Fibroblast of pulmonary artery (primary cell): ENCODE results near the gene PAFAH2.

Source experiments
- DNase-seq: peaks from one replicate; pipeline ENCODE4 v3.0.0-alpha.2; 2010; ENCODE audit warnings: low read depth
- H3K4me3 ChIP-seq: replicated peaks from 2 replicates; pipeline ENCODE4 v1.5.1; 2011; ENCODE audit warnings: low read depth, mild to moderate bottlenecking, control low read depth, low read length, moderate library complexity
- TF ChIP-seq, protein P1 (sequence below): IDR thresholded peaks from 2 replicates; pipeline ENCODE4 v1.5.1; 2011; ENCODE audit warnings: mild to moderate bottlenecking, control low read depth, low read length, inconsistent platforms; ENCODE audit errors: missing control alignments

PAFAH2 gene

DNA sequence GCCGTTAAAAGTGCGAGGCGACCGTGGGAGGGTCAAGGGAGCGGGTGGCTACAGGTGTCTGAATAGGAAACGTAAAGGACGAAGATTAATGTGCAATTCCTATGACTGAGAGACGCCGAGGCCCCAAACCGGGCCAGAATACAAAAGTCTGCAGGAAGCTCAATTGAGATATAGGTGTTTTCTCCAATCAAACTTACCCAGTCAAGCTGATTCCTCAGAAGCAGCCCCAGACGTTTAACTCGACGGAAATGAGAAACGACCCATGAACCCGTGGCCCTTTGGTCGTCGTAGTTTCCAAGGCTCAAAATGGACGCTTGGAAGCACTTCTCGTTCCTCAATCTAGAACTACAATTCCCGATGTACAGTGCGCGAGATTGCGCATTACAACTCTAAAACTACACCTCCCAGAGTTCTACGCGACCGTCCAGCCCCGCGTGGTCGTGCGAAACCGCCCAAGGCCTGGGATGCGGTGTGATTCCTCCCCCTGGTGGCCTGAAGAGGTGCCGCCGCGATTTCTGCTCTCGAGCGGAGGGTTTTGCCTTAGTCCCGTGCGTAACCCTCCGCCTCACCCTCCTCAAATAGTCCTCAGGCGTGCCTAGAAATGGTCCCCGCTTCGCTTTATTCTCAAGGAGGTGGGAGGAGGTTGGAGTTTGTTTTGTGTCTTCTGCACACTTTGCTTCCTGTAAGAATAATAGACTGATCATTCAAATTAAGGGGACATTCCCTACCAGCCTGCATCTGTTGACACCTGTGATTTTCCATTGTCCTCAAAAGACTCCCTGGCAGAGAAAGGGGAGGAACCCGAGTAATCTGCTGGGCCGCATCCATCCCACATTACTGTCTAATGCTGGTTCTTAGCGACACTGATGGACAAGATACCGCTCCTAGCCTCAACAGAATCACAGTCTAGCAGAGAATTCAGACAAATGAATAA is at the start of gene PAFAH2:
Gene PAFAH2 (minus strand): TSS at position 236 of the 934 bp plus-strand sequence. CDS start 7,247 bp downstream, outside the sequence.
- DNase-seq, result peak; percentile 100
- H3K4me3 ChIP-seq, result peak within 1 kb of the TSS; percentile 61
- TF ChIP-seq, protein P1, sequence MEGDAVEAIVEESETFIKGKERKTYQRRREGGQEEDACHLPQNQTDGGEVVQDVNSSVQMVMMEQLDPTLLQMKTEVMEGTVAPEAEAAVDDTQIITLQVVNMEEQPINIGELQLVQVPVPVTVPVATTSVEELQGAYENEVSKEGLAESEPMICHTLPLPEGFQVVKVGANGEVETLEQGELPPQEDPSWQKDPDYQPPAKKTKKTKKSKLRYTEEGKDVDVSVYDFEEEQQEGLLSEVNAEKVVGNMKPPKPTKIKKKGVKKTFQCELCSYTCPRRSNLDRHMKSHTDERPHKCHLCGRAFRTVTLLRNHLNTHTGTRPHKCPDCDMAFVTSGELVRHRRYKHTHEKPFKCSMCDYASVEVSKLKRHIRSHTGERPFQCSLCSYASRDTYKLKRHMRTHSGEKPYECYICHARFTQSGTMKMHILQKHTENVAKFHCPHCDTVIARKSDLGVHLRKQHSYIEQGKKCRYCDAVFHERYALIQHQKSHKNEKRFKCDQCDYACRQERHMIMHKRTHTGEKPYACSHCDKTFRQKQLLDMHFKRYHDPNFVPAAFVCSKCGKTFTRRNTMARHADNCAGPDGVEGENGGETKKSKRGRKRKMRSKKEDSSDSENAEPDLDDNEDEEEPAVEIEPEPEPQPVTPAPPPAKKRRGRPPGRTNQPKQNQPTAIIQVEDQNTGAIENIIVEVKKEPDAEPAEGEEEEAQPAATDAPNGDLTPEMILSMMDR, result peak; percentile 92

DNA sequence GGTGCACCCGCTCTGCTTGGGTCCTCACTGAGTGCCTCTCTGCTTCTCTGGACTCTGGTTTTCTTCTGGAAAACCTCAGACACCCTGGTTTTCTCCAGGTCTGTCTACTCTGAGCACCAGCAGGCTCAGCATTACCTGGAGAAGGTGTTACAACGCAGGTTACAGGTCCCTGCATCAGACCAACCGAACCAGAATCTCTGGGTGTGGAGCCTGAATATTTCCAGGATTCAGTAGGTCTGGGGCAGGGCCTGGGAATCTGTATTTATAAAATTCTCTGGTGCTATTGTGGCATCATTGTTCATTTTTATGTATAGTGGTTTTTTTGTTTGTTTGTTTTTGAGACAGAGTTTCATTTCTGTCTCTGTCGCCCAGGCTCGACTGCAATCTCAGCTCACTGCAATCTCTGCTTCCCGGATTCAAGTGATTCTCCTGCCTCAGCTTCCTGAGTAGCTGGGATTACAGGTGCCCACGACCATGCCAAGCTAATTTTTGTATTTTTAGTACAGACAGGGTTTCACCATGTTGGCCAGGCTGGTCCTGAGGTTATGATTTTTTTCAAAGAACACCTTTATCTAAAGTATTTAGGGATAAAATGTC is 49.5 kb upstream of the PAFAH2 start:
- TF ChIP-seq, protein P1, result no peak
- no peak overlapping the region for H3K4me3 ChIP-seq
- no peak for DNase-seq

DNA sequence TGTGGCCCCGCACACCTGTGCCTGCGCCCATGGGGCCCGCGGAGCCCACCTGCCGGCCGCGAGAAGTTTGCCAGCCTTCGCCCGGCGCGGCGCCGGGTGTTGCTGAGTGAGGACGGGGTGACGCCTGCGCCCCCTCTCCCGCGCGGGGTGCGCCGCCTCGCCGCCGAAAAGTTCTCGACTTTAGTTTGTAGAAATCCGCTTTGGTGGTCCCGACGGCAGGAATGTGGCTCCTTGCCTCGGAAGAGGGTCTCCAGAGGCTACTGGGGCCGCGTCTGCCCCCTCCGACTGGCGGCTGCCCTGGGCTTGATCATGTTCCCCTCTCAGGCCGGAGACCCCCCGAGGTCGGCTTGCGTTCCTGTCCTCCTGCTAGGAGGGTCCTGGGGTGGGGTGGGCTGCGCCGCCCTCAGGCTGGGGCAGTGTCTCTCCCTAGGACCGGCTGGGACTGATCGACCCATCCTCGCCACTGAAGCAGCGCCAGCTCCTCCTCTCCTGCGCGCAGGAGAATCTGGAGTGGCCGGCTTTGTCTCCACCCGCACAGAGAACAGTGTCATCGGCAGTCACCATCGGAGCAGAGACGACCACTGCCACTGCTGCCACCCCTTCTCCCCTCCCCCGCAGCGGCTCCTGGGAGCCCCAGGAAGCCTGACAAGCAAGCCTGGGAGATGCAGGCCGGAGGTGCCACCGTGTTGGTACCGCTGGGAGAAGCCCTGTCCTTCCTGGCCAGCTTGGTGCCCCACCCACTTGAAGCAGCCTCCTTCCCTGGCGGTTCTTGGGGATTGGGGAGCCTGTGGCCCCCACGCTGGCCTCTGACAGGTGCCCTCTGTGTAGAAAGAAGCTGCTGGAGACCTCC is 48.6 kb upstream of the PAFAH2 start:
- no peak overlapping the region for H3K4me3 ChIP-seq
- TF ChIP-seq, protein P1, result no peak
- DNase-seq, result no peak

DNA sequence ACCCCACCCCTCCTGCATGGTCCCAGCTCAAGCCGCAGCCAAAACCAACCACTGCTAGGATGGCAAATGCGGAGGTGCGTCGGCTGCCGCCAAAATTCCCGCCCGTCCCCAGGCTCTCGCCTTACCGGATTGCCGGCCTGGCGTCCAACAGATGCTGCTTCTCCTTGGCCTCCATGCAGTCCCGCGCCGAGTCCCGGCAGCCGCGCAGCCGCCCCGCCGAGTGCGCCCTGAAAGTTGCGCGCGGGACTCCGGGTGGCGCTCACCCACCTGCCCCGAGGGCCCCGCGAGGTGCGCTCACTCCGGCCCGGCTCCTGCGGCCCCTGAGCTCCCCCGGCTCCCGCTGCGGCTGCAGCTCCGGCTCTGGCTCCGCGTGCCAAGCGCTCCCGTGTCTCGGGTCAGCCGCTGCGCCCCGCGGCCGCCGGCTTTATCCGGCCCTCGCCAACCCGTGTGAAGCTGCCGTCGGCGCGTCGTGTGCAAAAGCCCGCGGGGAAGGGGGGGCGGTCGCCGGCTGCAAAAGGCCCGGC is 47.9 kb upstream of the PAFAH2 start, which contains the start of gene SLC30A2:
Gene SLC30A2 (minus strand): TSS at position 397 of the 524 bp plus-strand sequence. CDS start 222 bp downstream, at position 175.
- TF ChIP-seq, protein P1, result no peak
- DNase-seq, result no peak
- H3K4me3 ChIP-seq, result no peak within 1 kb of the TSS

DNA sequence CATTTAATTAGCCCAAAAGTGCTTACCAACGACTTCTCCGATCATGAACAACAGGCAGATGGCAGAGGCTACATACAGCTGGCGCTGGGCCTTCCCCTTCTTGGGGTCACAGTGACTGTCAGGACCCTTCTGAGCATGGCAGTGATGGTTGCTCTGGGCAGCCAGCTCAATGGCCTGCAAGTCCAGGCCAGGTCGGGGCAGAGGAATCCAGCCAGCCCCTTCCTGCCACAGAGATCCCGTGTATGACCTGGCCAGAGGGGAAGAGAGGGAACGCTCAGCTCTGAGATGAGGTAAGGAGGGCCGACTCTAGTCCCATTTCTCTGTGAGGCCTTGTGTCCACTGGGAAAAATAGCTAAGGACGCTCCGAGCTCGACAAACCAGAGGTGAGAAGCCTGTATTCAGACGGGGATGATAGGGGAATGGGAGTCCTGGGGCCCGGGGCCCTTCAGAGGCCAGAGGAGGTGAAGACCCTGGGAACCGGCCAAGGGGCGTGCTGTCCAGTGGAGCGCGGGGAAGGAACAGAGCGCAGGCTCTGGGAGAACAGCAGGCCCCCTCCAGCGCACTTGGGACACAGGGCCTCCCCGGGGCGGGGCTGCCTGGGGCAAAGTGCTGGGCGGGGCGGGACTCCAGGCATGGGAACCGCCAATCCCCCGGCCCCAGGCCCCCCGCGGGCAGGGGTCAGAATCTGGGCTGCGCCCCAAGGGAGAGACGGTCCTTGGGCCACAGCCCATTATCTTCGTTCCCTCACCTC is 47.3 kb upstream of the PAFAH2 start:
- TF ChIP-seq, protein P1, result no peak
- H3K4me3 ChIP-seq, result no peak overlapping the region

DNA sequence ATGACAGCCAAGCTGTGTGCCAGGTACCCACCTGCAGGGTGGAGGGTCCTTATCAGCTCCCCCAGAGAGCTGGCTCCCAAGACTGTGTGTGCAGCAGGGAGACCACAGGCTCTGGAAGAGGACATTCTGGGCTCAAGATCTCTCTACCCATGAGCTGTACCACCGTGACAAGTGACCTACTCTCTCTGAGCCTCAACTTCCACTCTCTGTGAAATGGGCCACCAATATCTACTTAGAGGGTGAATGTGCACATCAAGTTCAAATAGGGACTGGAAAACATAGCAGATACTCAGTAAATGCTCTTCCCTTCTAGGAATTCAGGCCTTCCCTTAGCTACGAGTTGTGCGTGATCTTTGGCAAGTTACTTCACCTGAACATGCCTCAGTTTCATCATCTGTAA is 46.6 kb upstream of the PAFAH2 start:
- TF ChIP-seq, protein P1, result no peak
- H3K4me3 ChIP-seq, result no peak overlapping the region
- no peak for DNase-seq

More for the DNA sequence above, 47.3 kb upstream of the PAFAH2 start:
- DNase-seq, result no peak
